SK-N-SH treated with all-trans-retinoic acid at 6 μM for 48 hours (cell line): ENCODE results near the gene LSAMP.

ENCODE experiments used
- CREB5 ChIP-seq: fragments of 250-450 bp; sonication (Bioruptor Pico); IDR thresholded peaks from 2 replicates; pipeline ENCODE4 v1.5.1; 2020; ENCODE audit warnings: low read depth, mild to moderate bottlenecking, moderate library complexity
- CSRNP3 ChIP-seq: fragments of 250-450 bp; sonication (Bioruptor Pico); IDR thresholded peaks from 2 replicates; pipeline ENCODE4 v1.5.1; 2021; ENCODE audit warnings: mild to moderate bottlenecking, moderate library complexity
- PATZ1 ChIP-seq: fragments of 250-450 bp; sonication (Bioruptor Pico); IDR thresholded peaks from 2 replicates; pipeline ENCODE4 v1.8.0; 2020; ENCODE audit warnings: mild to moderate bottlenecking, moderate library complexity, borderline replicate concordance
- ZC3H10 ChIP-seq: fragments of 250-450 bp; sonication (Bioruptor Pico); IDR thresholded peaks from 2 replicates; pipeline ENCODE4 v1.5.1; 2021; ENCODE audit warnings: mild to moderate bottlenecking, moderate library complexity
- ZFP3 ChIP-seq: fragments of 250-450 bp; sonication (Bioruptor Pico); IDR thresholded peaks from 2 replicates; pipeline ENCODE4 v1.5.0; 2020; ENCODE audit warnings: mild to moderate bottlenecking, moderate library complexity

- TF ChIP-seq PATZ1 (CRISPR knock-in tag) (no peak), CSRNP3 (CRISPR knock-in tag) (no peak), ZFP3 (CRISPR knock-in tag) (no peak), ZC3H10 (CRISPR knock-in tag) (no peak), CREB5 (CRISPR knock-in tag) (no peak)
These were observed 264.1 kb downstream of the LSAMP start for GRCh38 chr3:116181159-116181558.
